ENCODE measurements around the gene AQR.

DNA sequence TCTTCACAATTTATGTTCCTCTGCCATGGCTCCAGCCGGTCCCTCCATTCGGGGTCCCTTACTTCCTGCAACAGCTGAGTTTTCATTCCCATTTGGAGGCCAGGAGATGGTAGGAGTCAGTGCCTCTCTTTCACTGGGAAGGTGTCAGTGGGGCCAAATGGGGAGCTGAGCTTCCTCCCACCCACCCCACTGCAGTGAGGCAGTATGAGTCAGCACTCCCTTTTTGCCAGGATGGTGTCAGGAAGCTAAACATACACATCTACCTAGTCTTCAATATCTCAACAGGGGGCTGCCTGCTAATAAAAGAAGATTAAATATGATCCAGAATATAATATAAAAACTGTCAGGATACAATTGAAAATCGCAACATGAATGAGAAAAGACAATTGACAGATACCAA, 161.5 kb downstream of the AQR start:
- TF ChIP-seq CTCF (IDR thresholded peaks at IDR 0.05), result no peak
- TF ChIP-seq POLR2A (IDR thresholded peaks at IDR 0.05), result no peak
- TF ChIP-seq EP300 (IDR thresholded peaks at IDR 0.05), result no peak

Measured in ovary (tissue), 3 donors.